Measurements from ENCODE around the gene NOS1AP.

NOS1AP gene

DNA sequence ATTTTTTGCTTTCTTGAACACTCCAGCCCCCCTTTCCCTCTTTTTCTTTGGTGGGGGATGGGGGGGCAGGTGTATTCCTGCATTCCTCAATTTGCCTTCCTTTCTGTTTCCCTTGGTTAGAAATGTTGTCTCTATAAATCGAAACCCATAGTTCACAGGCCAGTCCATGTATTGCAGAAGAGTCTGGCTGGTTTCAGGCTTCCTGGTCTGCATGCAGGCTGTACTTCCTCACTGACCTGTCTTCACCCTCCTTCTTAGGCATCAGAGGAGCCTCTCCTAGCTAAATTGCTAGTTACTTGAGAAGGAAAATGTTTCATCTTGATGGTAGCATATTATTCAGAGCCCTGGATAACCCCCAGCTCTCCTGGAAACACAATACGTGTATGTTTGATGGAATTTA, 167.1 kb downstream of the NOS1AP start:
- TF ChIP-seq, protein P1, sequence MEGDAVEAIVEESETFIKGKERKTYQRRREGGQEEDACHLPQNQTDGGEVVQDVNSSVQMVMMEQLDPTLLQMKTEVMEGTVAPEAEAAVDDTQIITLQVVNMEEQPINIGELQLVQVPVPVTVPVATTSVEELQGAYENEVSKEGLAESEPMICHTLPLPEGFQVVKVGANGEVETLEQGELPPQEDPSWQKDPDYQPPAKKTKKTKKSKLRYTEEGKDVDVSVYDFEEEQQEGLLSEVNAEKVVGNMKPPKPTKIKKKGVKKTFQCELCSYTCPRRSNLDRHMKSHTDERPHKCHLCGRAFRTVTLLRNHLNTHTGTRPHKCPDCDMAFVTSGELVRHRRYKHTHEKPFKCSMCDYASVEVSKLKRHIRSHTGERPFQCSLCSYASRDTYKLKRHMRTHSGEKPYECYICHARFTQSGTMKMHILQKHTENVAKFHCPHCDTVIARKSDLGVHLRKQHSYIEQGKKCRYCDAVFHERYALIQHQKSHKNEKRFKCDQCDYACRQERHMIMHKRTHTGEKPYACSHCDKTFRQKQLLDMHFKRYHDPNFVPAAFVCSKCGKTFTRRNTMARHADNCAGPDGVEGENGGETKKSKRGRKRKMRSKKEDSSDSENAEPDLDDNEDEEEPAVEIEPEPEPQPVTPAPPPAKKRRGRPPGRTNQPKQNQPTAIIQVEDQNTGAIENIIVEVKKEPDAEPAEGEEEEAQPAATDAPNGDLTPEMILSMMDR (IDR thresholded peaks at IDR 0.05) = no peak
- no peak overlapping the region for H3K4me3 ChIP-seq
- DNase-seq (ENCODE audit: low spot score) = no peak
- H3K27ac ChIP-seq = no peak overlapping the region

DNA sequence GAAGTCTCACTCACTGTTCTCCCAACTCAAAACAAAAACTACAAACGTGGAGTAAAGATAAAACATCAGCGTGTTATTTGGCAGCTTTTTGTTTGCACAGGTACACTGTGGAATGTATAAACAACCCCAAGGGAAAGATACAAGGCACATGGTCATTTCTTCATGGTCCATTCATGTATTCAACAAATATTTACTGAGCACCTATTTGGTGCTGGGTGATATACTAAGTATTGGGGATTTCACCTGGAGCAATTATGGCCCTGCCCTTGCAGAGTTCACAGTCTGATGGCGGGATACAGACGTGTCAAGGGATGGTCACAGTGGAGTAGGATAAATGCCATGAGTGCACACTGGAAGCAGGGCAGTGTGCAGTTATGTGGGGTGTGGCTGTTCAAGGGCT, 171.1 kb downstream of the NOS1AP start:
- Histone ChIP-seq H3K4me3 (no peak overlapping the region), H3K27ac (no peak overlapping the region)
- DNase-seq (ENCODE audit: low spot score) = no peak
- TF ChIP-seq, protein P1 (IDR thresholded peaks at IDR 0.05) = no peak

DNA sequence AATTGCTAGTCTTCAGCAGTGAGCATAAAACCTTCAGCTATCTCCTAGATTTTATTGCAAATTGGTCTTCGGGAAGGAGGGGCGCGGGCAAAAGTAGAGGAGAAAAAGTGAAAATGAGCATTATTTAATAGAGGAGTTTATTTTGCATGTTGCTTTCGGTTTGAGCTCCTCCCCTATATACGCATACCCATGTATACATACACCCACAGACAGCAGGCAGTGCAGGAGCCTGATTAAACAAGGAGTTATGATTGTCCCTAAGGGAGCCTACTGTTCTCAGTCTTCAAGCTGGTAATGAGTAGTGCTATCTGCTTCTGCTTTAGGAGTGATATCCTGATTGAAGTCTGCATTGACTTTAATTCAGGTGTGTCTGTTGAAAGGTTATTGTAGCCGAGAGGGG, 173.3 kb downstream of the NOS1AP start:
- Histone ChIP-seq H3K27ac (no peak overlapping the region), H3K4me3 (no peak overlapping the region)
- TF ChIP-seq, protein P1 (IDR thresholded peaks at IDR 0.05) = no peak
- no peak for DNase-seq (ENCODE audit: low spot score)

DNA sequence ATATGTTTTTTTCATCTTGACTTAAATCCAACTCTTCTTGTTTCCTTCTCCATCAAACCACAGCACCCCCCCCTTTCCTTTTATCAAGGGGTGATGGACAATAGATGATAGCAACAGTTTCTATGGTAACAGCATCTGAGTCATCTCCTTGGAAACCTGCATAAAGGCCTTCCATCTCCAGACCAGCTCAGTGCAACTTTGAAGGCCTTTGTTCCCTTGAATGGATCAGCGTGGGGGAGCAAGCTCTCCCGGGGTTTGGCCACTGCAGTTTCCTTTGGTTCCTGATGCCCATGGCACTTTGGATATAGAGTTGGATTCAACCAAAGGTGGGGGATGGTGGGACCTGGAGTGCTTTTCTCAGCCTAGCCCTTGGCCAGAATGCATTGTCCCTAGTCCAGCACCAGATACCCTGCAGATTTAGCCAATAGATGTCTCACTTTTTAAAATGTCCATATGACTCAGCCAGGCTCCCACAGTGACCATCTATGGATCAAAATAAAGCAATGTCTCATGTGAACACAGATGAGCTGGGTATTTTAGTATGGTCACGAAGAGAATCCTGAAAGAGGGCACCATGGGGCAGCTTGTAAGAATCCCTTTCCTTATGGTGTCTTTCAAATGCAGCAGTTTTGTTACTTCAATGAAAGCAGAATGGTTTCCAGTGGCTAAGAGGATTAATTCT, 179.5 kb downstream of the NOS1AP start:
- no peak for DNase-seq (ENCODE audit: low spot score)
- H3K4me3 ChIP-seq = no peak overlapping the region
- TF ChIP-seq, protein P1 (IDR thresholded peaks at IDR 0.05) = no peak
- H3K27ac ChIP-seq = no peak overlapping the region

DNA sequence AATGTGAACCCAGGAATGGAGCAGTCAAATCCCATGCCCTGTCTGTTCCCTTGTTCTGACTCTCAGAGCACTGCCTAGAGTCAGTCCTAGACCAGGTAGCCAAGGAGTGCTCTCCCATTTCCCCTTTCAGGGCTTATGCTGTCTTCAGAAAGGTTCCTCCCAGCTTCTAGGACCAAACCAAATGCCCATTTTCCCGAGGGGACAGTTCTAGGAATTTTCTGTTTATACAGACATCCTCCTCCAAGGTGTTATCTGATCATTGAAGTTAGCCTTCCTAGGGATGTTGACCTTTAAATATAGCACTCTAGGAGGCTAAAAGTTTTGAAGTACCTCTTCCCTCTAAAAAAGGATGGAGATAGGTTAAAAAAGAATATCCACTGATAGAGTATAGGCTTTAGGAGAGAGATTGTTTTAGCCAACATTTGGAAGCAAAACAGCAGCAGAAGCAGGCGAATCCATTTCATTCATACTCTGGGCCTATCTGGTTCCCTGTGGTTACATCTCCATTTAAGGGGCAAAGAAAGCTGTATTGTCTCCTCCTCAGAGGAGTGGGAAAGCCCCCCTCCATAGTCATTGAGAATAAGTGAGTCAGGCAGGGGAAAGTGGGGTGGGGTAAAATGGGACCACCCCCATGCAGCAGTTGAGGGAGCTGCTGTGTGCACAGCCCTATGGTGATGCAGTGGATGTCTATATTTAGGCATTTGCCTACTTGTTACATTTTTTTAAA, 180.7 kb downstream of the NOS1AP start:
- H3K4me3 ChIP-seq = no peak overlapping the region
- no peak overlapping the region for H3K27ac ChIP-seq
- TF ChIP-seq, protein P1 (IDR thresholded peaks at IDR 0.05) = no peak
- DNase-seq (ENCODE audit: low spot score) = no peak

DNA sequence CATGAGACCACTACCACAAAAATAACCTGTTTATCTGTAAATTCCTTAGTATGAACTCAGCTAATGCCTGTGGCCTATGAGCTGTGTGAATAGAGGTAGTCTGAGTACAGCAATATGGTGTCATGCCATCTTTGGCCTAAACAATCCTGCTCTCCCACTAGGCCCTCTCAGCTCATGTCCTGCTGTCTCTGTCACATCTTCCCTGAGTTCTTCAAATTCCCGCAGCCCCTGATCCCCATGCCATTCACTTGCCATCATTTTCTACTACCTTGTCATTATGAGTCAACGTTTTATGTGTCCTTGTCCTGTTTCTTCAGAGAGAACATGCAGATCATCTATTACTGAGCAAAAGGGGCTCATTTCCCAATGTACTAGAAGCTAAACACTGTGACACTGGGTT, 181.6 kb downstream of the NOS1AP start:
- Histone ChIP-seq H3K4me3 (no peak overlapping the region), H3K27ac (no peak overlapping the region)
- no peak for DNase-seq (ENCODE audit: low spot score)
- TF ChIP-seq, protein P1 (IDR thresholded peaks at IDR 0.05) = no peak

DNA sequence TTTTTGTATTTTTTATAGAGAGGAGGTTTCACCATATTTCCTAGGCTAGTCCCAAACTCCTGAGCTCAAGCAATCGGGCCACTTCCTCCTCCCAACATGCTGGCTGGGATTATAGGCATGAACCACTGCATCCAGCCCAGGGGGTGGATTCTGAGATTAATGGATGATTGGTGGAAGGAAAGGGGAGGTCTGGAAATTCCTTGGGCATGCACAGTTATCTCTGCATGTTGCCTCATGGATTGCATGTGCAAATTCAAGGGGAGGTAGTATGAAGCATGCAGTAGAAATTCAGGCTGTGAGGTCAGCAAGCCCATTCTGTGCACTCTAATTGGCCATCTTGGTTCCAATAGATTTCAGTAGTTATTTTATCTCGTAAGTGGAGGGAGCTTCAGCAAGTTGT, 182.7 kb downstream of the NOS1AP start:
- TF ChIP-seq, protein P1 (IDR thresholded peaks at IDR 0.05) = no peak
- no peak for DNase-seq (ENCODE audit: low spot score)
- Histone ChIP-seq H3K27ac (no peak overlapping the region), H3K4me3 (no peak overlapping the region)

All from coronary artery (tissue), 2 donors.